ENCODE measurements around the gene MRPL41. TPM values are rescaled to one million over a fixed set of nuclear protein-coding genes. Genes with fewer than 3 reads are reported as not detected.
"Not testable (repeated sequence)": the region's sequence is repeated elsewhere in the genome, so short reads cannot be mapped to it uniquely, and the experiment has no call there.

Gene MRPL41
- polyA plus RNA-seq, 1 donor from 2014 or later, result 60.5 TPM

DNA sequence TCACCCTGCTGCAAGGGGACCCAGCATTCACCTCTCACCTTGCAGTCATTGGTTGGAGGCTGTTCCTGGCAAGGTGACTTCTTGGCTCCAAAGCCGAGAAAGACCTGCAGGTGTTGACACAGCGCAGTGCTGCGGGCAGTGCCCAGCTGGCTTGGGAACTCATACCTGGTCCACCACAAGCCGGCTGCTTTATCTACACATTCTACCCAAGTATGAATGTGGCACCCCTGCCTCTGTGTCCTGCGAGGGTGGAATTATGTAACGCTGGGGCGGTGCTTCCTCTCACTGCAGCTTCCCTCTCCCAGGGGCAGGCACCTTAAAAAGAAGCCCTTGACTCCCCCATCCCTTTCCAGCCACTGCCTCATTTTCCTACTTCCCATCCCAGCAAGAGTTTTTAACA is 41.1 kb downstream of the MRPL41 start:
- TF ChIP-seq TAF1 (IDR thresholded peaks at IDR 0.05; ENCODE audit: low read depth), result no peak
- TF ChIP-seq POLR2AphosphoS5 (IDR thresholded peaks at IDR 0.05), result no peak
- TF ChIP-seq EZH2 (IDR thresholded peaks at IDR 0.05; ENCODE audit: borderline replicate concordance, insufficient read depth, low read length, poor library complexity, severe bottlenecking), result no peak
- TF ChIP-seq SMC3 (conservative IDR thresholded peaks at IDR 0.05; ENCODE audit: poor library complexity), result no peak
- TF ChIP-seq EP300 (conservative IDR thresholded peaks at IDR 0.05; ENCODE audit: poor library complexity, severe bottlenecking), result no peak
- no peak for TF ChIP-seq RAD21 (conservative IDR thresholded peaks at IDR 0.05)
- TF ChIP-seq, protein P1, sequence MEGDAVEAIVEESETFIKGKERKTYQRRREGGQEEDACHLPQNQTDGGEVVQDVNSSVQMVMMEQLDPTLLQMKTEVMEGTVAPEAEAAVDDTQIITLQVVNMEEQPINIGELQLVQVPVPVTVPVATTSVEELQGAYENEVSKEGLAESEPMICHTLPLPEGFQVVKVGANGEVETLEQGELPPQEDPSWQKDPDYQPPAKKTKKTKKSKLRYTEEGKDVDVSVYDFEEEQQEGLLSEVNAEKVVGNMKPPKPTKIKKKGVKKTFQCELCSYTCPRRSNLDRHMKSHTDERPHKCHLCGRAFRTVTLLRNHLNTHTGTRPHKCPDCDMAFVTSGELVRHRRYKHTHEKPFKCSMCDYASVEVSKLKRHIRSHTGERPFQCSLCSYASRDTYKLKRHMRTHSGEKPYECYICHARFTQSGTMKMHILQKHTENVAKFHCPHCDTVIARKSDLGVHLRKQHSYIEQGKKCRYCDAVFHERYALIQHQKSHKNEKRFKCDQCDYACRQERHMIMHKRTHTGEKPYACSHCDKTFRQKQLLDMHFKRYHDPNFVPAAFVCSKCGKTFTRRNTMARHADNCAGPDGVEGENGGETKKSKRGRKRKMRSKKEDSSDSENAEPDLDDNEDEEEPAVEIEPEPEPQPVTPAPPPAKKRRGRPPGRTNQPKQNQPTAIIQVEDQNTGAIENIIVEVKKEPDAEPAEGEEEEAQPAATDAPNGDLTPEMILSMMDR (IDR thresholded peaks at IDR 0.05; ENCODE audit: poor library complexity, severe bottlenecking), result no peak
- TF ChIP-seq, protein P2, sequence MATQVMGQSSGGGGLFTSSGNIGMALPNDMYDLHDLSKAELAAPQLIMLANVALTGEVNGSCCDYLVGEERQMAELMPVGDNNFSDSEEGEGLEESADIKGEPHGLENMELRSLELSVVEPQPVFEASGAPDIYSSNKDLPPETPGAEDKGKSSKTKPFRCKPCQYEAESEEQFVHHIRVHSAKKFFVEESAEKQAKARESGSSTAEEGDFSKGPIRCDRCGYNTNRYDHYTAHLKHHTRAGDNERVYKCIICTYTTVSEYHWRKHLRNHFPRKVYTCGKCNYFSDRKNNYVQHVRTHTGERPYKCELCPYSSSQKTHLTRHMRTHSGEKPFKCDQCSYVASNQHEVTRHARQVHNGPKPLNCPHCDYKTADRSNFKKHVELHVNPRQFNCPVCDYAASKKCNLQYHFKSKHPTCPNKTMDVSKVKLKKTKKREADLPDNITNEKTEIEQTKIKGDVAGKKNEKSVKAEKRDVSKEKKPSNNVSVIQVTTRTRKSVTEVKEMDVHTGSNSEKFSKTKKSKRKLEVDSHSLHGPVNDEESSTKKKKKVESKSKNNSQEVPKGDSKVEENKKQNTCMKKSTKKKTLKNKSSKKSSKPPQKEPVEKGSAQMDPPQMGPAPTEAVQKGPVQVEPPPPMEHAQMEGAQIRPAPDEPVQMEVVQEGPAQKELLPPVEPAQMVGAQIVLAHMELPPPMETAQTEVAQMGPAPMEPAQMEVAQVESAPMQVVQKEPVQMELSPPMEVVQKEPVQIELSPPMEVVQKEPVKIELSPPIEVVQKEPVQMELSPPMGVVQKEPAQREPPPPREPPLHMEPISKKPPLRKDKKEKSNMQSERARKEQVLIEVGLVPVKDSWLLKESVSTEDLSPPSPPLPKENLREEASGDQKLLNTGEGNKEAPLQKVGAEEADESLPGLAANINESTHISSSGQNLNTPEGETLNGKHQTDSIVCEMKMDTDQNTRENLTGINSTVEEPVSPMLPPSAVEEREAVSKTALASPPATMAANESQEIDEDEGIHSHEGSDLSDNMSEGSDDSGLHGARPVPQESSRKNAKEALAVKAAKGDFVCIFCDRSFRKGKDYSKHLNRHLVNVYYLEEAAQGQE (IDR thresholded peaks at IDR 0.05; ENCODE audit: borderline replicate concordance), result no peak
- no peak for TF ChIP-seq MXI1 (conservative IDR thresholded peaks at IDR 0.05; ENCODE audit: poor library complexity, severe bottlenecking)

DNA sequence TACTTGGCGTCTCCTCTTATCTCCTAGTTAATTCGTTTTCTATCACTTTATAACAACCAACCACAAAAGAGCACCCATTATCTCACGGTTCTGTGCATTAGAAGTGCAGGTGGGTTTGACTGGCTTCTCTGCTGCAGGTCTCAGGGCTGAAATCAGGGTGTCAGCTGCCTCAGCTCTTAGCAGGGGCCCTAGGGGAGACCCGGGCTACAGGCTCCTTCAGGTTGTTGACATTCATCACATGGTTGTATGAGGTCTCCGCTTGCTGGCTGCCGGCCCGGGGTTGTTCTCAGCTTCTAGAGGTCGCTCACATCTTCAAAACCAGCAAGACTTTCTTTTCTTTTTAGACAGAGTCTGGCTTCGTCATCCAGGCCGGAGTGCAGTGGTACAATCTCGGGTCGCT is 41.5 kb downstream of the MRPL41 start:
- H3K4me3 ChIP-seq (ENCODE audit: low read length), result no peak overlapping the region
- H2AFZ ChIP-seq (ENCODE audit: low read depth, low read length), result no peak overlapping the region
- no peaks in the 10 kb centered on the region for H3F3A ChIP-seq (ENCODE audit: insufficient read depth, low read length, poor library complexity, severe bottlenecking)
- H3K36me3 ChIP-seq (ENCODE audit: insufficient read depth, low read length), result no peaks in the 10 kb centered on the region
- TF ChIP-seq, protein P1 (IDR thresholded peaks at IDR 0.05; ENCODE audit: poor library complexity, severe bottlenecking), result no peak
- H3K9me3 ChIP-seq (ENCODE audit: low read length), result no peaks in the 10 kb centered on the region
- no peaks in the 10 kb centered on the region for H4K20me1 ChIP-seq (ENCODE audit: insufficient read depth)
- no peaks in the 10 kb centered on the region for H3K9me2 ChIP-seq (ENCODE audit: insufficient read depth, low read length)
- no peak overlapping the region for H3K4me2 ChIP-seq (ENCODE audit: low read length)
- peaks cover 11% of the 10 kb centered on the region for H3K79me2 ChIP-seq (replicated peaks; ENCODE audit: insufficient read depth, low read length)
- H3K27me3 ChIP-seq (ENCODE audit: insufficient read depth, low read depth, low read length), result no peaks in the 10 kb centered on the region
- H3K27ac ChIP-seq (ENCODE audit: low read length), result no peak overlapping the region
- H3K9ac ChIP-seq (ENCODE audit: low read length), result no peak overlapping the region

More for the DNA sequence above, 41.1 kb downstream of the MRPL41 start:
- H3K9me3 ChIP-seq (ENCODE audit: low read length), result no peaks in the 10 kb centered on the region
- no peak overlapping the region for H3K27ac ChIP-seq (ENCODE audit: low read length)
- H3K27me3 ChIP-seq (ENCODE audit: insufficient read depth, low read depth, low read length), result no peaks in the 10 kb centered on the region
- no peak overlapping the region for H3K4me3 ChIP-seq (ENCODE audit: low read length)
- H3K36me3 ChIP-seq (ENCODE audit: insufficient read depth, low read length), result no peaks in the 10 kb centered on the region
- H3K4me2 ChIP-seq (ENCODE audit: low read length), result no peak overlapping the region
- no peak overlapping the region for H3K9ac ChIP-seq (ENCODE audit: low read length)
- H3K9me2 ChIP-seq (ENCODE audit: insufficient read depth, low read length), result no peaks in the 10 kb centered on the region
- peaks cover 11% of the 10 kb centered on the region for H3K79me2 ChIP-seq (replicated peaks; ENCODE audit: insufficient read depth, low read length)
- no peaks in the 10 kb centered on the region for H4K20me1 ChIP-seq (ENCODE audit: insufficient read depth)
- no peak overlapping the region for H2AFZ ChIP-seq (ENCODE audit: low read depth, low read length)
- H3F3A ChIP-seq (ENCODE audit: insufficient read depth, low read length, poor library complexity, severe bottlenecking), result no peaks in the 10 kb centered on the region

DNA sequence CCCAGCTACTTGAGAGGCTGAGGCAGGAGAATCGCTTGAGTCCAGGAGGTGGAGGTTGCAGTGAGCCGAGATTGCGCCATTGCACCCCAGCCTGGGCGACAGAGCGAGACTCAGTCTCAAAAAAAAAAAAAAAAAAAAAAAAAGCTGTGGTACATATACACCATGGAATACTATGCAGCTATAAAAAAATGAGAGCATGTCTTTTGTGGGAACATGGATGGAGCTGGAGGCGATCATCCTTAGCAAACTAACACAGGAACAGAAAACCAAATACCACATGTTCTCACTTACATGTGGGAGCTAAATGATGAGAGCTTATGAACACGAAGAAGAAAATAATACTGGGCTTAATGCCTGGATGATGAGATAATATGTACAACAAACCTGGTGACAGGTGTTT is 44.9 kb downstream of the MRPL41 start:
- H3K79me2 ChIP-seq (replicated peaks; ENCODE audit: insufficient read depth, low read length); H3K27me3 ChIP-seq (ENCODE audit: insufficient read depth, low read depth, low read length); H2AFZ ChIP-seq (ENCODE audit: low read depth, low read length); H3K9me3 ChIP-seq (ENCODE audit: low read length); H3K9me2 ChIP-seq (ENCODE audit: insufficient read depth, low read length); H4K20me1 ChIP-seq (ENCODE audit: insufficient read depth); H3K27ac ChIP-seq (ENCODE audit: low read length); H3F3A ChIP-seq (ENCODE audit: insufficient read depth, low read length, poor library complexity, severe bottlenecking); H3K4me2 ChIP-seq (ENCODE audit: low read length); H3K9ac ChIP-seq (ENCODE audit: low read length); H3K36me3 ChIP-seq (ENCODE audit: insufficient read depth, low read length); H3K4me3 ChIP-seq (ENCODE audit: low read length): not testable (repeated sequence)
